ENCODE data around the gene THADA.

- no peak for TF ChIP-seq CTCF (IDR thresholded peaks at IDR 0.05)
- TF ChIP-seq POLR2A (IDR thresholded peaks at IDR 0.05), result no peak
- no peak for TF ChIP-seq POLR2AphosphoS5 (IDR thresholded peaks at IDR 0.05)
These were observed 250.0 kb downstream of the THADA start for GRCh38 chr2:43345872-43346271.
